Measurements from ENCODE around the gene ADGRL2.

ADGRL2 gene

DNA sequence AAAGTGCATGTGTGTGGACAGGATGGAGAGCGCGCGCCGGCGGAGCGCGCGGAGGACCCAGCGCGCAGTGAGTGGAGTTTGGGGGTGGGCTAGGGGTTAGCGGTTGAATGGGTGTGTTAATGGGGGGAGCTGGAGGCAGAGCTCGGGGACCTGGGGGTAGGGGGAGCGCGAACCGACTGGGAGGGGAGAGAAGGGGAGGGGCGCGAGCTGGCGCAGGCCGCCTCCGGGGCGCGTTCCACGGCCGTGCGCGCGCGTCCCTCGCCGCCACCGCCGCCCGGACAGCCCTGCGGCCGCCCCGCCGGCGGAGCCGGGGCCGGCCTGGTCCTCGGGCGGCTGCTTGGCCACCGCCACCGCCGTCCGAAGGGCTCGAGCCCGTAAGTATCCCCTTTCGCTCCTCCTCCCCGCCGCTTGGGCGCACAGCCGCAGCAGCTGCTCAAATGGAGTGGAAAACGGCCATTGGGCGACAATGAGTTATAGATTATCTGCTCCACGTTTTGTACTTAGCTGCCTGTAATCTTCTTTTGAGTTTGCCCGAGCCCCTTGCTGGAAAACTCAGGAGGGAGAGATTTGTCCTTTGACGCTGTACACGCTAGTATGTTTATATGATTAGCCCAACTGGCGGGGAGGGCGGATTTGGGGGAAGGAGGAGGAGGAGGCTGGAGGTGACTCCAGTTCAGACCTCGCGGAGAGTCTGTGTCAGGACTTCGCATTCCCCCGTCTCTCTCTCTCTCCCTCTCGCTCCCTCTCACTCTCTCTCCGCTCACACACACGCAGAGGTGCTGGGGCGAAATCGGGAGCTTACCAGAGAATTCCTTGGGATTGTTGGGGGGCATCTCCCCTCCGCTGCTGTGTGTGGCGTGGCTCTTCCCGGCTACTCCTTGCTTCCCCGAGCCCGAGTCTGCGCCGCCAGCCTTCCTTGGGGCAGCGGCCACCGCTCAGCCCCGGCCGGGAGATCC, at the start of gene ADGRL2:
Gene ADGRL2 (plus strand): TSS at position 240 of the 956 bp plus-strand sequence. CDS start 36,051 bp downstream, outside the sequence.
- no peak for DNase-seq

DNA sequence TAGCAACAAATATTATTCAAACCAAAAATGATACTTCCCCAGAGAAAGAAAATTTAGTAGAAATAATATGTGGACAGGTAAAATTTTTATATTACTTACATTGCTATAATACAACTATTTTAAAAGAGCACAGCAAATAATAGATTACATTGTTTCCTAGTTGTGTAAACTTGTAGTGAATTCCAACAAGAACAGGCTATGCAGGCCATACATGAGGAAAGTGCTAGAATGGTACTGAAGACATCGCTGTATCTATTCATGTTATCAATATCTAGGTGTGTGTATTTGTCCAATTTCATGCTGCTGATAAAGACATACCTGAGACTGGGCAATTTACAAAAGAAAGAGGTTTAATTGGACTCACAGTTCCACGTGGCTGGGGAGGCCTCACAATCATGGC, 47.9 kb upstream of the ADGRL2 start:
- DNase-seq: no peak

DNA sequence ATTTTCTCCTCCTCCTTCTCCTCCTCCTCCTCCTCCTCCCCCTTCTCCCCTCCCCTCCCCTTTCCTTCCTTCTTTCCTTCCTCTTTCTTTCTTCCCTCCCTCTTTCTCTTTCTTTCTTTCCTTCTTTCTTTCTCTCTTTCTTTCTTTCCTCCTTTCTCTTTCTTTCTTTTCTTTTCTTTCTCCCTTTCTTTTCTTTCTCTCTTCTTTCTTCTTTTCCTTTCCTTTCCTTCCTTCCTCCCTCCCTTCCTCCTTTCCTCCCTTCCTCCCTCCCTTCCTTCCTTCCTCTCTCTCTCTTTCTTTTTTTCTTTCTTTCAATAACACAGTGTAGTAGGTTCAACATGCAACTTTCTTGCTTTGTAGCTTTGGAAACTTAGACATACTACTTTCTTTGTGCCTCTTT, 46.3 kb upstream of the ADGRL2 start:
- DNase-seq: no peak

DNA sequence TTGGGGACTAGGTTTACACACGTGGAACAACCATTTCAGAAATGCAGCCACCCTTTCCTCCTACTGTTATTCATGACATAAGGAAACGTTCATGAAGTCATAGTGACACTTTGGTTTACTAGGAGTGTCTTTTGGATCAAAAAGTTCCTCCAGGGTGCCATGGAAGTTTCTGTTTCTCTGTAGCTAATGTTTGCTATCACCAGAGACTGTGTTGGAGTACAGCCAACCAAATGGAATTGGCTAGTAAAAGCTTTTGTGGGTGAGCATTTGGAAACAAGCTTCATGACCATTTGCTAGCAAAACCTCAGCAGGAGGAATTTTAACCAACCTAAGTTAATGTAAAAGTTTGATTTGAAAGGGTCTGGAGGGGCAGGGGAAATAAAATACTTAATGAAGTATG, 43.9 kb upstream of the ADGRL2 start:
- DNase-seq: no peak

DNA sequence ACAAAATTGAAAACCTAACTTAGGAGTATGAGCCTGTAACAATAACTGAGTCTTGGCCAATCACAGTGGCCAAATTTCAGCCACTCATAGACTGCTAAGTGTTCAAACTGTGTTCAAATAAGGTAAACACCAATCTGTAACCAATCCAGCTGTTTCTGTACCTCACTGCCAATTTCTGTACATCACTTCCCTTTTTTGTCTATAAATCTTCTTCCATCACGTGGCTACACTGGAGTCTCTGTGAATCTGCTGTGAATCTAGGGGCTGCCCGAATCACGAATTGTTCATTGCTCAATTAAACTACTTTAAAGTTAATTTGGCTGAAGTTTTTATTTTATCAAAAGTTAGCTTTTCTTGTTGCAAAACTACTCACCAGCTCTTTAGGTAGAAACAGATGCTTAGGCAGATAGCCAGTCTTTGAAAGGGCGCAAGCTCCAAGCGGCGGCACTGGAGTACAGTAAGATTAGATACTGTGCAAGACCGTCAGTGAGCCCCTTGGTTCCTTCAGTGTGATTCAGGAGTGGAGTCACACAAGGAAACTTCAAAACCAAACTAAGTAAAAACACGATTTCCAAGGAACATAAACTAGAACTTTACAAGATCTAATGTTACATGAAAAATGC, 43.2 kb upstream of the ADGRL2 start:
- no peak for DNase-seq

DNA sequence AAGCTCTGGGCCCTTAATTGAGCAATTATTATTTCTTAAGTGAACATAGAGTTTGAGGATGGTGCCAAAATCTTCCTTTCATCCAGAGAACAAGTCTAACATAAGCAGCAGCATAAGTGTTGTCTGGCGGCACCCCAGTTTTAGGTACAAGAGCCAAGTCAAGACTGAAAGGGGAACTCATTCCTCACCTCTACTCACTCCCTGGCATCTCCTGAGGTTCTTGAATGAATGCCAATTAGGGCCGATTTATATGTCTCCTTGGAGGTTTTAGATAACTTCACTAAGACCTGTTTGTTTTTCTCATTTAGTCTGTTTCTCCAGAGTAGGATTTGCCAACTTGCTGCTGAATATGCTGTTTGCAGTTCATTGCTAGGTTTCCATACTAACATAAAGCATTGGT, 42.6 kb upstream of the ADGRL2 start:
- no peak for DNase-seq

DNA sequence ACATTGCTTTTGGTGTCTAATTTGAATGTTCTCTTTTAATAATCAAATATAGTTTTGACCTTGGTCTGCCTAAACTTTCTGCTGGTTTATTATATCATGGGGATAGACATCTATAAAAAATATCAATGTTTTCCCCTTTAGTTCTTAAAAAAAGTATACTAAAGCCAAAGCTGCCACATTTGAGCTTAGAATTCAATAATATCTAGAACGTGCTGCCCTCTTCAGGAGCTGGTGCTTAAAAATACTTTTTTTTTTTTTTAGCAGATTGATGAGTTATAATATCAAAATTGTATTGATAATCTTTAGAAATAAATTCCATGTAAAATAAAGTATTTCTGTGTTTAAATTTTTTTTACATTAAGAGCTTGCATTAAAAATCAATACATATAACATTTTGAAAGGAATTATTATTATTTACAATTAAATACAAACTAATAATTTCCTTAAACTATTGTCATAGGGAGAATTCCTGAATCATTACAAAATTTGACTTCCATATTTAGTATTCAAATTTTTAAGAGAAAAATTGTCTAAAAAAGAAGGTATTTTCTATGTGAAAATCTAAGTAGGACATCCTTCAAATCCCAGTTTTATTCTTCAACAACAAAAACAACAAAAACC, 40.1 kb upstream of the ADGRL2 start:
- DNase-seq: no peak

DNA sequence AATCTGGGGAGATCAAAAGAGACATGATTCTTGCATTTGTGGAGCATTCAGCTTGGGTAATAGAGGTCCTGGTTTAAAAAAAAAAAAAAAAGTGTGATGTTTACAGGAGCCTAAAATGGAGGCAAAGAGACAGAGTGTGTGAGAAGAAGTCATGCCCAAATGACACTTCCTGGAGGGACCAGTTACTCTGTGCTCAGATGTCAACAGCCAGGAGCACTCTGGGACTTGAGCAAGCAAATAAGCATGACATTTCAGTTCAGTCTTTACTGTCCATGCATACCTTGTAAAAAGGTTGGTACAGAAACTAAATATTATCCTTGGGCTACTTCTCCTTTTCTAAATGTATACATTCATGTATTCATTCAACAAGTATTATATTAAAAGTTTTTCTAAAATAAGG, 25.2 kb upstream of the ADGRL2 start:
- no peak for DNase-seq

DNA sequence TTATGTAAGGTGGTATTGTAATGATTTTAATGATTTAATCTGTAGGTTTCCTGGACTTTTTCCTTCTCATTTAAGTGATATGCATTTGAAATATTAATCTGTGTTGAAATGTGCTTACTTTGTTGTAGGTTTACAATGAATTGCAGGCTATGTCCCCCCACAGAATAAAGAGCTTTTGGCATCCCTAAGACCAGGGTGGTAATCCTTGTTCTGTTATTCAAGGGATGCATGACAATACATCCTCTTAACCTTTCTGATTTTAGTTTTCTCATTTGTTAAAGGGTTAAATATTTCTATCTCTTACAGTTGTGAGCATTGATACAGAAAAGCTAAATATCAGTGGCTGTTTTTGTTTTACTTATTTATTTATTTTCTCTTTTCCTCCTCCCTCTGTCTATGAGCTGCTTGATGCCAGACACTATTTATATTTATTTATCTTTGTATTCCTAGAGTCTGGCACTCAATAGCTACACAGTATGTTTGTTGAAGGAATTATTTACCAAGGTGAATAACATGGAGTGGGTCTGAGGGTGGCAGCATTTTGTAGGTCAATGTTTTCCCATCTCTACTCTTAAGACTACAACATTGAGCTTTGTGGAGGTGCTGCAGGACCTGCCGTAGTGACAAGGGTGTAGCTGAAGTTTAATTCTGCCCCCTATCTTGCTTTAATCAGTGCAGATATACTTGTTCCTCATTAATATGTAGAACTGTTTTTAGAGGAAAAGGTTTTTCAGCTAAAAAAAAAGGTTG, 19.9 kb upstream of the ADGRL2 start:
- no peak for DNase-seq

DNA sequence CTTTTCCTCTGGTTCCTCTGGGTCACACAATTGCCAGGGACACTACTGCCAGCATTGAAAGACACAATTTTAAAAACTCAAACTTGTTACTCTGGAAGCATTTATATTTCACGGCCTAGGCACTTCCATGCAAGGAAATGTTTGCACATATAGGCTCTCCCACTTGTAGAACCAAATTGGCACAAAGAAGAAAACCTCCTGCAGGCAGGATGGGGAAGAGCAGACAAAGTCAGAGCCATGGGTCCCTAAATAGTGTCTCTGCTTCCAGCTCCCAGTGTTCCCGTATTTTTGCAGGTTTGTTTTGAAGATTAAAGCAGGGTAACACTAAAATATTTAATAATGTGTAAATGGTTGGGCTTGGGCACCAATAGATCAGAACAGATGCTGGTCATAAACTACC, 19.0 kb upstream of the ADGRL2 start:
- DNase-seq: no peak

DNA sequence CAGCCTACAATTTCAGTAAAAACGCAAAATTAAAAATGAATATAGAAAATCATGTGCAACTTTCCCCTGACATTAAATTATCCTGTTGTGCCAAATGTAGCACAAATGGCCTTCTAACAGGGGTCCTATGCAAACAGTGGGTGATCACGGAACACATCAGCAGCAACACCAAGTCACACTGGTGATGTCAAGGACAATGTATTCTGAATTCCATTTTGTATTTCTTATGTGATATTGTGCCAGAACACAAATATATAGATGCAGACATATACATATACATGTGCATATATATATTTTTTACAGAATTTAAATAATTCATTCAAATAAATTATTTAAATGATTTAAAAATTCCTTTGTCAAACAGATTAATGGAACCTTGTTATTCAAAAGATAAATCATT, 8.6 kb upstream of the ADGRL2 start:
- no peak for DNase-seq

DNA sequence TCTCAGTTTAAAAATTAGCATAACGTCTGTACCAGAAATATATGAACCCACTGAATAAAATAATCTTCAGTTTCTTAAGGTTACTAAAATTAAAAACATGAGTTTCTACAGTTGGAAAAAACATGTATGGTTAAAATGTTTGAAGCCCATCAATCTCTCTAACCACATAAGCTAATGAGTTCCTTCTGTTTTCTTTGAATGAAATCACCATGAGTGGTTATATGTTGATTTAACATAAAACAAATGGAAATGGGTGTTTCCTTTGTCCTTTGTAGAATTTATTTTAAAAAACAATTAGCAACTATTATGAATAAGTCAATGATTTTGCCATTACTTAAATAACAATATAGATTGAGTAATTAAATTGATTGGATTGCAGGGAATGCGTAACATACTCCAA, 3.0 kb upstream of the ADGRL2 start:
- DNase-seq: no peak

DNA sequence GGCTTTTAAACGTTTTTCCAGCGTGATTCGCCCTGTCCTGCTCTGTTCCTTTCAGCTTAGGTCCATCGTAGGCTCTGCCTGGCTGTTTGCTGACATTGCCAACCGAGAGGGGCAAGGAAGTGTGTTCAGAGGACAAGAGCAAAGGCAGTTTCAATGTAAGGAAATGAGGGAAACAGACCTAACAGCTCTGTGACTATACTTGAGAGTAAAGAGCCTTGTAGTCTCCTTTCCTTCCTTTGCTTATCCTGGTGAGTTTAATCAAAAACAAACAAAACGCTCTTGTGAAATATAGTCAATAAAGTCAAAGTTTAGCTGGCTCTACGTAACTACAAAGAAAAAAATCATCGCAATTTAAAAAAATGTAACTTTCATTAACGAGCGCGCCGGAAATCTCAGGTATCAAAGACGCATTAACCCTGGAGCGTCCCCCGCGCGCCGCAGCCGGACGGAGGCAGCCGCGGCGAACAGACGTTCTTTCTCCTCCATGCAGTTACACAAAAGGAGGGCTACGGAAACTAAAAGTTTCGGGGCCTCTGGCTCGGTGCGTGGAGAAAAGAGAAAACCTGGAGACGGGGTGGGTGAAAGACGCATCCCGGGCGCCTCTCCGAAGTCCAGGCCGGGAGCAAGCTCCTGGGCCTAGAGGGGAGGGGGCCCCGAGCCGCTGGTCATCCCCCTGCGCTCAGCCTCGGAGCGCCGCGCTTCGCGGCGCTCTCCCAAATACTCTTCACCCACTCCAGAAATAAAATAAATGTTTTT, 617 bp upstream of the ADGRL2 start:
- DNase-seq: no peak

DNA sequence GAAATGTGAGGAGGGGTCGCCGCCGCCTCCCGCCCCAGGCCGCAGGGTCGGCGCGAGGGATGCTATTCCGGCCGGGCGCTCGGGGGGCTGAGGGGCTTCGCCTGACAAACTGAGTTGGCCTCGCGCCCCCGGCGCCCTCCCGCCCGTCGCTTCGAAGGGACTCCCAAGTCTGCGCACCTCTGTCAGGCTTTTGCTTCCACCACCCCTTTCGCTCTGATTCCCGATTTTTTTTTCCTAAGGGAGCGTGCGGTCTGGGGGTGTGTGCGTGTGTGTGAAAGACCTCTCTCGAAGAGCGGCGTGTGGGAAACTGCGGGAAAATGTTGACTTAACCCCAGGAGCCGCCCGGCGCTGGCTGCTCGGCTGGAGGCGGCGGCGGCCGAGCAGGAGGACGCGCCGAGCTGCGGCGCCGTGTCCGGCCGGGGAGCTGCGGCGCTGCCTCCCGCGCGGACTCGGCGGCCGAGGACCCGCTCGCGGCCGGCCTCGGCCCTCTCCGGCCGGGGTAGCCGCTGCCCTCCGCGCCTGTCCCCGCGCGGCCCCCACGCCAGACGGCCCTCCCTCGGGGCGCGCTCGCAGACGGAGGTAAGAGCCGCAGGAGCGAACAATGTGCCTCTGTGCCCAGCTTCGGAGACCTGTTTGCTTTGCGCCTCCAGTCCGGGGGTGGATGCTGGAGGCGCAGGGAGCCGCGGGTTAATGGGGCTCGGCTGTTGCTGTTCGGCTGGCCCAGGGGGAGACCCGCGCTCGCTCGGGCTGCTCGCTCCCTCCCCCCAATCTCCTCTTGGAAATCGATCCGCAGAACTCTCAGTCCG, 1.1 kb downstream of the ADGRL2 start:
- DNase-seq: no peak

DNA sequence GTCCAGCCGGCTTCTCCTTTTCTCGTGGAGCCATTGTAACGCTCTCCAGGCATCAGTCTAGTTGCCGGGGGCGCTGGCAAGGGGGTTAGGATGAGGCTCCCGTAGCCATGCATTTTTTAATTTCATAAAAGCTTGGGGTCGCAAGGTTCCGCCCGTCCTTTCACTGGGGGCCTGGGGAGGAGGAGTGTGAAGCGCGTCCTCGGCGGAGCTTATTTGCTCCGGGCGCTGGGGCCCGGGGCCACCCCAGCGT, 1.6 kb downstream of the ADGRL2 start:
- DNase-seq: no peak

DNA sequence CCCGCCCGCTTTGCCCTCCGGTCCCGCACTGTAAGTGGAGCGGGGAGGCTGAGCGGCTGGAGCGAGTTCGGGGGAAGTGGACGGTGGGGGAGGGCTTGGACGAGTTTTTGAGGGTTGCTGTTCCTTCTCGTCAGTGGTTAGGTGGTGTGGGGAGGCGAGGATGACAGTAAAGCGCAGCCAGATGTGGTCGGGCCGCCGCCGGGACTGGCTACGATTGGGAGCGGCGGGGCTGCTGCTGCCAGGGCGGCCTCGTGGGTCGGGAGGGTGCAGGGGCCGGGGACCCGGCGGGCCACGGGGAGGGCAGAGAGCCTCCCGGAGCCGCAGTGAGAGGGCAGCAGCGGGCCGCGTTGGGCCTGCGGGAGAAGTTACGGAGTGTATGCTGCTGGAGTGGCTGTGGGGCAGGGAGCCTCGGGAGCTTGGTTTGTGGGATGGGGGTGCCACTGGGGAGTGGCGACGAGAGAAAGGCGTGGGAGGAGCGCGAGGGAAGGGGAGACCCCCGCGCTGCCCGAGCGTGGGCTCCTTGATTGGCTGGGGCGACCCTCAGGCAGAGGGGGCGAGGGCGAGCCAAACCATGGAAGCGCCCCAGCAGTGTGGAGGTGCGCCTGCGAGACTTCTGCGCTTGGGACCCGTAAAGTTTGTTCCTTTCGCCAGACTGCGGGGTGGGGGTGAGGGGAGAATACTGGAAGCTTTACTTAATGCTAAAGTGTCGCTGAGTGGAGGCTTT, 2.1 kb downstream of the ADGRL2 start:
- no peak for DNase-seq

DNA sequence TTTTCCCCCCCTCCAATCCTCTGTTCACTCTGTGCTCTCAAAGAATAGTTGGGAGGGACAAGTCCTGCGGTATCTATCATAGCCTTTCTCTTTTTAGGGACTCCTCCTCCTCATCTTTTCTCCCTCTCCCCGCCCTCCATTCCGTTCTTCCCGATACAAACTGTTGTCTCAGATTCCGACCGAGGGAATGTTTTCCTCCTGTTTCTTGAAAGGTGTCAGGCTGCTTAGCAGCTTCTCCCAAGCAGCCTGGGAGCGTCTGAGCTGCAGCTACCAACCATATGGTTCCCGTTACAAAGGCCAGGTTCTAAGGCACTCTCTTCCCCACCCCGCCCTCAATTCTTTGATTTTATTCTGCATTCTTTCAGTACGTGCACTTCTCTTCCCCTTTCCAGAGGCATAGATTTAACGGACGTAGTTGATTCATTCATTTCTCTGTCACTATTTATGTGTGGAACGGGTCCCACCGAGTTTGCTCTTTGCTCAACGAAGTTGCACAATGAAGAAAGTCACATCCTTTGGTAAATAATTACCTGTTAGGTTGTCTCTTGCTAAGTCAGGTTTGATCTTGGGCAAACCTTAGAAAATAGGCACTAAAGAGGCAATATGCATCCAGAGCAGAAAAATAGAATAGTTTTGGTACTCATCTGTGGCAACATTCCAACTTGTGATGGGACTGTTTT, 2.8 kb downstream of the ADGRL2 start:
- no peak for DNase-seq

DNA sequence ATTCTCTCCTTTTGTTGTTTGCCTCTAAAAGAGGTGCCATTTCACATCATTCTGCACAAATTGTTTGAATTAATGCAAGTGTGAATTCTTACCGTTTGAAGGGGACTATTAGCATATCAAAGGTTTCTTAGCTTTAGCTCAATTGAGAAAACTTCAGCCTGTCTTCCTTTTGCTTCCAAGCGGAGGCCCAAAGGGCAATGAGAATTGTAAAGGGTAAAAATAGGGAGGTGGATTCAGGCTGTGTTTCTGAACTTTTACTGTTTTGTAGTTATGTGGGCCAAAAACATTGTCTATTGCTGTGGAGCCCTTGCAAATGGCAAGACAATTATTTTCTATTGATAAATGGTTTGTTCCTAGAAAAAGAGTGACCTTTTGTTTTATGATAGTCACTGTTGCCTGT, 3.6 kb downstream of the ADGRL2 start:
- no peak for DNase-seq

DNA sequence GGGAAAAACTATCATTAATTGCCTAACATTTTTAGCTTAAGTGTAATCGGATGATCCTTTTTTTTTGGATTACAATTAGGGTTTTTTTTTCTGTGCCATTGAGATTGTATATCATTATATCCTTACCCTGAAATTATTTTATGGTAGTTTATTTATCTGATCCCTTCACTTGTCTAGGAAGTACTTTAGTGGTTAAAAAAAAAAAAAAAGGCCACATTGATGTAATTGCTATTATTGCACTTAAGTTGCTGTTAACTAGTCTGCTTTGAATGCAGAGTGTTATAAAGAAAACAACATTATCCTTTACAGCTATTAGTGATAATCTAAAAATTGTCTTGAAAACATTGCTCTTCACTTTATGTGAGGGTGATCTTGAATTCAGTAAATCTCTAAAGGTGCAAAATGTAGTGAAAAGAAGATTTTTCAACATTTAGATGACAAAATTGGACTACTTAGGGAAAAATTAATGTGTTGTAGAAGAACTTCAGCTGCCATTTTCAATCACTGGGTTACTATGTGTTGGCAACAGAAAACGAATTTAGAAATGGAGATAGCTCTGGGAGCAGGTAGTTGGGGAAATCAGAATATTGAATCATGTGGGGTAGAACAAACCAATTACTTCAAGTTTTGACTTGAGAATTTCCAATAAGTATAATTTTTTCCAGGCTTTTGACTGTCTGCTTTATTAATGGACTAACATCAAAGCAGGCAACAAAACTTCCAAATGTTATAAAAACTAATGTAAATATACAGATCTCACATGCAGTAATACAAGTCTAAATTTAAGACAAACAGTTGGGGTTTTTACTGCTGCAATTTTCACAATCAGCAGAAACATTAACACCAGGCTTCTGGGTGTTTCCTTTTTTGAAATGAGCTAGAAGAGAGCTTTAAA, 5.0 kb downstream of the ADGRL2 start:
- DNase-seq: no peak

DNA sequence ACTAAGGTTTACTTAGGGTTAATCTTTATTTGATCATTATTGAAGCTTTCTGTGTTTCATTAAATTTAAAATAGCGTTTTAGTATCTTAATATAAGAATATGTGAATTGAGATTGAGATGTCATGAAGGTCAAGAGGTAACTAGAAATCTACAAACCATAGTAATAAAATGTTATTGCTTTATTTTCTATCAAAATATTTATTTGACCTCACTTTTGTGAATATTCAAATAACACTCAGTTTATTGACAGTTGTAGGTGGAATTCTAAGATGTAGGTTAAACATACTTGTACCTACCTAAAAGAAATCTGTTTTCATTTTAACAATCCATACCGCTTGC, 5.7 kb downstream of the ADGRL2 start:
- DNase-seq: no peak
